DOHH2 (cell line): ENCODE results near the gene ATP9B.

Experiments
- CTCF ChIP-seq: fragments of 200-600 bp; sonication (generic); IDR thresholded peaks from one replicate; pipeline ENCODE4 v1.5.1; 2014; ENCODE audit warnings: antibody characterized with exemption, mild to moderate bottlenecking, low read depth, low read length; ENCODE audit not compliant: poor library complexity, severe bottlenecking
- EZH2phosphoT487 ChIP-seq: fragments of 200-600 bp; sonication (generic); IDR thresholded peaks from 2 replicates; pipeline ENCODE4 v1.6.1; 2017; ENCODE audit warnings: borderline replicate concordance, mild to moderate bottlenecking, antibody characterized with exemption, low read length, moderate library complexity, mixed read lengths

- TF ChIP-seq EZH2phosphoT487 (no peak), CTCF (no peak)
Observed at GRCh38 chr18:79208906-79209305, 139.7 kb downstream of the ATP9B start.
